ENCODE data around the gene PRKX. TPM values are rescaled to one million over a fixed set of nuclear protein-coding genes. Genes with fewer than 3 reads are reported as not detected.
"Not testable (repeated sequence)": the region's sequence is repeated elsewhere in the genome, so short reads cannot be mapped to it uniquely, and the experiment has no call there.

PRKX gene
- total RNA-seq, 1 donor = 14.7 TPM

GRCh38 chrX:3733043-3733430, 19.6 kb upstream of the PRKX start:
- no peak for DNase-seq (ENCODE audit: low read depth)
- H3K4me3 ChIP-seq (ENCODE audit: low read depth, low read length) = no peak overlapping the region
- no peak for TF ChIP-seq CTCF (IDR thresholded peaks at IDR 0.05; ENCODE audit: insufficient read depth, low read depth, low read length)

- H3K4me3 ChIP-seq (ENCODE audit: low read depth, low read length) = not testable (repeated sequence)
Observed at GRCh38 chrX:3732326-3733042, 19.0 kb upstream of the PRKX start.

GRCh38 chrX:3728454-3728853, 15.0 kb upstream of the PRKX start:
- no peak overlapping the region for H3K4me3 ChIP-seq (ENCODE audit: low read depth, low read length)
- DNase-seq (ENCODE audit: low read depth) = peak; percentile 44
- TF ChIP-seq CTCF (IDR thresholded peaks at IDR 0.05; ENCODE audit: insufficient read depth, low read depth, low read length) = no peak

More at GRCh38 chrX:3732326-3733042, 19.0 kb upstream of the PRKX start:
- DNase-seq (ENCODE audit: low read depth) = not testable (repeated sequence)

- H3K4me3 ChIP-seq (ENCODE audit: low read depth, low read length); DNase-seq (ENCODE audit: low read depth): not testable (repeated sequence)
Observed at GRCh38 chrX:3723460-3723859, 10.0 kb upstream of the PRKX start.

- no peak for DNase-seq (ENCODE audit: low read depth)
- TF ChIP-seq CTCF (IDR thresholded peaks at IDR 0.05; ENCODE audit: insufficient read depth, low read depth, low read length) = no peak
- no peak overlapping the region for H3K4me3 ChIP-seq (ENCODE audit: low read depth, low read length)
Observed at GRCh38 chrX:3717742-3718420, 4.4 kb upstream of the PRKX start.

GRCh38 chrX:3715921-3716320, 2.5 kb upstream of the PRKX start:
- TF ChIP-seq CTCF (IDR thresholded peaks at IDR 0.05; ENCODE audit: insufficient read depth, low read depth, low read length) = no peak
- no peak for DNase-seq (ENCODE audit: low read depth)
- no peak overlapping the region for H3K4me3 ChIP-seq (ENCODE audit: low read depth, low read length)

GRCh38 chrX:3714706-3715479, 1.4 kb upstream of the PRKX start:
- DNase-seq (ENCODE audit: low read depth); H3K4me3 ChIP-seq (ENCODE audit: low read depth, low read length): not testable (repeated sequence)

GRCh38 chrX:3713937-3714434, 537 bp upstream of the PRKX start:
- TF ChIP-seq CTCF (IDR thresholded peaks at IDR 0.05; ENCODE audit: insufficient read depth, low read depth, low read length) = no peak
- DNase-seq (ENCODE audit: low read depth) = no peak
- H3K4me3 ChIP-seq (ENCODE audit: low read depth, low read length) = peak overlapping the region; percentile 66

Data from fibroblast of villous mesenchyme (primary cell).